ENCODE data around the gene MAPK8IP3.
"Not testable (repeated sequence)": the region's sequence is repeated elsewhere in the genome, so short reads cannot be mapped to it uniquely, and the experiment has no call there.

MAPK8IP3 gene

DNA sequence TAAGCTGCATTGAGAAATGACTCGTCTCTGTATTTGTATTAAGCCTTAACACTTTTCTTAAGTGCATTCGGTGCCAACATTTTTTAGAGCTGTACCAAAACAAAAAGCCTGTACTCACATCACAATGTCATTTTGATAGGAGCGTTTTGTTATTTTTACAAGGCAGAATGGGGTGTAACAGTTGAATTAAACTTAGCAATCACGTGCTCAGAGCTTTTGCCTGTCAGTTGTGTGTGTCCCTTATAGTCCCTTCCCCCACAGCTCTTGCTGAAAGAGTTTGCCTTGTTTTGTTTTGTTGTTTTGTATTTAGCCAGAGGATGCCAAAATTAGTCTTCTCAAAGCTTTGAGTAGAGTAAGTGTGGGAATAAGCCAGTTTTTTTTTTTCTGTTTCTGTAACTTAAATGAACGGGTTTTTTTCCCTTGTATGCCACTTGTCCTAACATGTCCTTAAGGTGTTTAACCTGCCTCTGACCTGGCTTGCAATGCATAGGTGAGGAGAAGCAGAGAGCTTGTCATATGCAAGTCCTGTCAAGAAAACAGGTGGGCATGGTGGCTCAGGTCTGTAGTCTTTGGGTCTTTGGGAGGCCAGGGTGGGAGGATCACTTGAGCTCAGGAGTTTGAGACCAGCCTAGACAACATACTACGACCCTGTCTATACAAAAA, 4.6 kb upstream of the MAPK8IP3 start:
- ATAC-seq (ENCODE audit: insufficient read depth, low read depth): no peak
- Histone ChIP-seq H3K9me3 (ENCODE audit: insufficient read depth, low read length, severe bottlenecking) (no peaks in the 10 kb centered on the region), H3K9ac (ENCODE audit: low read depth, low read length) (no peak overlapping the region), H2AFZ (ENCODE audit: low read depth, low read length) (no peak overlapping the region), H3K4me3 (ENCODE audit: low read depth in 1 of 2, low read length in 2 of 2) (no peak overlapping the region), H3K27ac (ENCODE audit: low read length) (no peak overlapping the region), H3K4me2 (ENCODE audit: insufficient read depth, low read length) (no peak overlapping the region), H3K27me3 (ENCODE audit: insufficient read depth, low read length, poor library complexity) (no peaks in the 10 kb centered on the region), H3K79me2 (ENCODE audit: insufficient read depth, low read length) (peaks cover 16% of the 10 kb centered on the region), H3K4me1 (ENCODE audit: insufficient read depth, low read length) (peaks cover 12% of the 10 kb centered on the region), H3K36me3 (ENCODE audit: insufficient read depth, low read length) (peaks cover 63% of the 10 kb centered on the region), H4K20me1 (ENCODE audit: insufficient read depth, low read length) (peaks cover 23% of the 10 kb centered on the region; the same call in 1 of the 2 replicates)
- TF ChIP-seq, protein P1, sequence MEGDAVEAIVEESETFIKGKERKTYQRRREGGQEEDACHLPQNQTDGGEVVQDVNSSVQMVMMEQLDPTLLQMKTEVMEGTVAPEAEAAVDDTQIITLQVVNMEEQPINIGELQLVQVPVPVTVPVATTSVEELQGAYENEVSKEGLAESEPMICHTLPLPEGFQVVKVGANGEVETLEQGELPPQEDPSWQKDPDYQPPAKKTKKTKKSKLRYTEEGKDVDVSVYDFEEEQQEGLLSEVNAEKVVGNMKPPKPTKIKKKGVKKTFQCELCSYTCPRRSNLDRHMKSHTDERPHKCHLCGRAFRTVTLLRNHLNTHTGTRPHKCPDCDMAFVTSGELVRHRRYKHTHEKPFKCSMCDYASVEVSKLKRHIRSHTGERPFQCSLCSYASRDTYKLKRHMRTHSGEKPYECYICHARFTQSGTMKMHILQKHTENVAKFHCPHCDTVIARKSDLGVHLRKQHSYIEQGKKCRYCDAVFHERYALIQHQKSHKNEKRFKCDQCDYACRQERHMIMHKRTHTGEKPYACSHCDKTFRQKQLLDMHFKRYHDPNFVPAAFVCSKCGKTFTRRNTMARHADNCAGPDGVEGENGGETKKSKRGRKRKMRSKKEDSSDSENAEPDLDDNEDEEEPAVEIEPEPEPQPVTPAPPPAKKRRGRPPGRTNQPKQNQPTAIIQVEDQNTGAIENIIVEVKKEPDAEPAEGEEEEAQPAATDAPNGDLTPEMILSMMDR (IDR thresholded peaks at IDR 0.05; ENCODE audit: borderline replicate concordance, extremely low read depth, low read length, poor library complexity, severe bottlenecking): no peak
- no peak for TF ChIP-seq EZH2 (IDR thresholded peaks at IDR 0.05; ENCODE audit: borderline replicate concordance, low read depth, low read length, severe bottlenecking)
- DNase-seq: no peak

DNA sequence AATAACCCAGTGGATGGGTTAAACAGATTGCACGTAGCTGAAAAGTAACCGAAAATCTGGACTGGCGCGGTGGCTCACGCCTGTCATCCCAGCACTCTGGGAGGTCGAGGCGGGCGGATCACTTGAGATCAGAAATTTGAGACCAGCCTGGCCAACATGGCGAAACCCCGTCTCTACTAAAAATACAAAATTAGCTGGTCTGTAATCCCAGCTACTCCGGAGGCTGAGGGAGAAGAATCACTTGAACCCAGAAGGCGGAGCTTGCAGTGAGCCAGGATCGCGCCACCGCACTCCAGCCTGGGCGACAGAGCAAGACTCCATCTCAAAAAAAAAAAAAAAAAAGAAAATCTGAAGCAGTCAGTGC, 689 bp upstream of the MAPK8IP3 start:
- peak overlapping the region; percentile 93 for H3K9ac ChIP-seq (ENCODE audit: low read depth, low read length)
- peaks cover 40% of the 10 kb centered on the region for H4K20me1 ChIP-seq (ENCODE audit: insufficient read depth, low read length)
- H3K4me2 ChIP-seq (ENCODE audit: insufficient read depth, low read length): peak overlapping the region; percentile 95
- peak overlapping the region; percentile 79 for H3K27ac ChIP-seq (ENCODE audit: low read length)
- peaks cover 35% of the 10 kb centered on the region for H3K36me3 ChIP-seq (ENCODE audit: insufficient read depth, low read length)
- peak; percentile 67 for DNase-seq
- not testable (repeated sequence) for H3K27me3 ChIP-seq (ENCODE audit: insufficient read depth, low read length, poor library complexity); H3K9me3 ChIP-seq (ENCODE audit: insufficient read depth, low read length, severe bottlenecking)
- peak overlapping the region; percentile 89 to 100; a peak in 3 of 4 replicates for H3K4me3 ChIP-seq (ENCODE audit: low read depth in 1 of 2, low read length in 2 of 2)
- peaks cover 40% of the 10 kb centered on the region for H3K4me1 ChIP-seq (ENCODE audit: insufficient read depth, low read length)
- peaks cover 51% of the 10 kb centered on the region for H3K79me2 ChIP-seq (ENCODE audit: insufficient read depth, low read length)
- ATAC-seq (ENCODE audit: insufficient read depth, low read depth): peak; percentile 17; the same call in 2 of the 3 replicates
- peak overlapping the region; percentile 82 for H2AFZ ChIP-seq (ENCODE audit: low read depth, low read length)

DNA sequence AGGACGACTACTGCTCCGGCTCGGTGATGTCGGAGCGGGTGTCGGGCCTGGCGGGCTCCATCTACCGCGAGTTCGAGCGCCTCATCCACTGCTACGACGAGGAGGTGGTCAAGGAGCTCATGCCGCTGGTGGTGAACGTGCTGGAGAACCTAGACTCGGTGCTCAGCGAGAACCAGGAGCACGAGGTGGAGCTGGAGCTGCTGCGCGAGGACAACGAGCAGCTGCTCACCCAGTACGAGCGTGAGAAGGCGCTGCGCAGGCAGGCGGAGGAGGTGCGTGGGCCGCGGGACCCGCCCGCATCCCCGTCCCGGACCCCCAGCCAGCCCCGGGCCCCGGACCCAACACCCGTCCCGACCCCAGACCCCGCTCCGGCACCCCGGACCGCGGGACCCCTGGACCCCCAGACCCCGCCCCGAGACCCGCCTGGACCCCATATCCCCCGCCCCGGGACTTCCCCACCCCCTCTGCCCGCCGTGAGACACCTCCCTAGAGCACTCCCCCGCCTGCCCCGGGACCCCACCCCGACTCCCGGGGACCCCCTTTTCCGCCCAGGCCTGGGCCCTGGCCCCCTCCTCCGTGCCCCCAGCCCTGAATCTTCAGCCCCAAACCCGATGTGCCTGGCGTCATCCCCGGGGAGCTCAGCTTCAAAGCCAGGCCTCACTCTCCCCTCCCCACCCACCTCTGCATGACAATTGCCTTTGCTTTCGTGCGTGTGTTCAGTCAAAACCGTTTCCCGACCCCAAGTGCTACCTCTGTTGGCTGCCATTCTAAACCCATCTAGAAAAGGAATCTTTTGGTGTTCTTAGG, 594 bp downstream of the MAPK8IP3 start:
- Histone ChIP-seq H2AFZ (ENCODE audit: low read depth, low read length) (peak overlapping the region; percentile 93), H3K4me2 (ENCODE audit: insufficient read depth, low read length) (peak overlapping the region; percentile 95), H3K4me3 (ENCODE audit: low read depth in 1 of 2, low read length in 2 of 2) (peak overlapping the region; percentile 89 to 100), H3K9me3 (ENCODE audit: insufficient read depth, low read length, severe bottlenecking) (no peaks in the 10 kb centered on the region), H3K27ac (ENCODE audit: low read length) (peak overlapping the region; percentile 90), H3K27me3 (ENCODE audit: insufficient read depth, low read length, poor library complexity) (no peaks in the 10 kb centered on the region), H3K4me1 (ENCODE audit: insufficient read depth, low read length) (peaks cover 40% of the 10 kb centered on the region), H3K79me2 (ENCODE audit: insufficient read depth, low read length) (peaks cover 64% of the 10 kb centered on the region), H3K9ac (ENCODE audit: low read depth, low read length) (peak overlapping the region; percentile 93), H3K36me3 (ENCODE audit: insufficient read depth, low read length) (peaks cover 22% of the 10 kb centered on the region), H4K20me1 (ENCODE audit: insufficient read depth, low read length) (peaks cover 44% of the 10 kb centered on the region)
- peak; percentile 48 for ATAC-seq (ENCODE audit: insufficient read depth, low read depth)
- peak; percentile 53 for DNase-seq
- no peak for TF ChIP-seq EZH2 (IDR thresholded peaks at IDR 0.05; ENCODE audit: borderline replicate concordance, low read depth, low read length, severe bottlenecking)
- TF ChIP-seq, protein P1 (IDR thresholded peaks at IDR 0.05; ENCODE audit: borderline replicate concordance, extremely low read depth, low read length, poor library complexity, severe bottlenecking): no peak

GRCh38 chr16:1707193-1707790, 1.3 kb downstream of the MAPK8IP3 start:
- H3K4me3 ChIP-seq (ENCODE audit: low read depth in 1 of 2, low read length in 2 of 2): peak overlapping the region; percentile 89 to 100
- 0 out of 2 replicates have a peak overlapping the region, but pooled peaks have one; percentile 15 for H2AFZ ChIP-seq (ENCODE audit: low read depth, low read length)
- DNase-seq (no peak), ATAC-seq (ENCODE audit: insufficient read depth, low read depth) (no peak)
- no peak for TF ChIP-seq EZH2 (IDR thresholded peaks at IDR 0.05; ENCODE audit: borderline replicate concordance, low read depth, low read length, severe bottlenecking)
- TF ChIP-seq, protein P1 (IDR thresholded peaks at IDR 0.05; ENCODE audit: borderline replicate concordance, extremely low read depth, low read length, poor library complexity, severe bottlenecking): no peak
- peak overlapping the region; percentile 93 for H3K9ac ChIP-seq (ENCODE audit: low read depth, low read length)
- H4K20me1 ChIP-seq (ENCODE audit: insufficient read depth, low read length): peaks cover 48% of the 10 kb centered on the region
- peaks cover 69% of the 10 kb centered on the region for H3K79me2 ChIP-seq (ENCODE audit: insufficient read depth, low read length)
- H3K4me2 ChIP-seq (ENCODE audit: insufficient read depth, low read length): peak overlapping the region; percentile 95
- peak overlapping the region; percentile 69 for H3K27ac ChIP-seq (ENCODE audit: low read length)
- peaks cover 16% of the 10 kb centered on the region for H3K36me3 ChIP-seq (ENCODE audit: insufficient read depth, low read length)
- H3K9me3 ChIP-seq (ENCODE audit: insufficient read depth, low read length, severe bottlenecking): no peaks in the 10 kb centered on the region
- H3K4me1 ChIP-seq (ENCODE audit: insufficient read depth, low read length): peaks cover 40% of the 10 kb centered on the region
- H3K27me3 ChIP-seq (ENCODE audit: insufficient read depth, low read length, poor library complexity): no peaks in the 10 kb centered on the region

Data from DND-41 (cell line).